CD4-positive, alpha-beta T cell treated with Interleukin-6 at 100 ng/mL for 8 hours (primary cell): Measurements from ENCODE around the gene DSEL.

Experiments
- DNase-seq: peaks from one replicate; pipeline ENCODE4 v3.0.0-alpha.2; 2020; ENCODE audit warnings: mixed read lengths, low spot score

The DSEL gene

GRCh38 chr18:67500522-67501205 is 15.9 kb downstream of the DSEL start:
- DNase-seq: no peak

GRCh38 chr18:67496469-67496868 is 20.1 kb downstream of the DSEL start:
- no peak for DNase-seq

GRCh38 chr18:67486534-67486933 is 30.0 kb downstream of the DSEL start:
- DNase-seq: no peak

- DNase-seq: no peak
Measured at GRCh38 chr18:67485655-67486054, 30.9 kb downstream of the DSEL start.

- DNase-seq: no peak
Measured at GRCh38 chr18:67484458-67484857, 32.1 kb downstream of the DSEL start.

- DNase-seq: no peak
Measured at GRCh38 chr18:67483952-67484351, 32.6 kb downstream of the DSEL start.

GRCh38 chr18:67483237-67483636 is 33.3 kb downstream of the DSEL start:
- no peak for DNase-seq

- DNase-seq: no peak
Measured at GRCh38 chr18:67478249-67478648, 38.3 kb downstream of the DSEL start.

GRCh38 chr18:67477522-67477921 is 39.0 kb downstream of the DSEL start:
- no peak for DNase-seq

- no peak for DNase-seq
Measured at GRCh38 chr18:67476585-67476984, 39.9 kb downstream of the DSEL start.

- DNase-seq: no peak
Measured at GRCh38 chr18:67475673-67476072, 40.8 kb downstream of the DSEL start.

- no peak for DNase-seq
Measured at GRCh38 chr18:67468038-67468437, 48.5 kb downstream of the DSEL start.

- DNase-seq: no peak
Measured at GRCh38 chr18:67467188-67467587, 49.3 kb downstream of the DSEL start.

- DNase-seq: no peak
Measured at GRCh38 chr18:67464499-67464898, 52.0 kb downstream of the DSEL start.

- DNase-seq: no peak
Measured at GRCh38 chr18:67463829-67464228, 52.7 kb downstream of the DSEL start.

GRCh38 chr18:67456711-67457110 is 59.8 kb downstream of the DSEL start:
- no peak for DNase-seq
